GM12878 (cell line): ENCODE measurements around the gene TMIGD3. TPM values are rescaled to one million over a fixed set of nuclear protein-coding genes. Genes with fewer than 3 reads are reported as not detected.

Experiments used
- ATAC-seq: fragments of 200-7000 bp; cut with Tn5 transposase; 3 replicates; pipeline ENCODE4 v1.9.1; 2020; ENCODE audit warnings: mild to moderate bottlenecking, moderate library complexity
- BruUV-seq: library from RNA; stranded (reverse); fragments of 400-500 nt; replicated peaks from 2 replicates; lab custom pipeline; 2021; lab: Mats Ljungman, UMichigan
- CTCF ChIA-PET: fragments of 300-600 bp; sonication (Branson Sonifier 250); formaldehyde crosslinking; extraction: SDS; loops from one replicate; lab custom pipeline; 2021; ENCODE audit warnings: inconsistent platforms; lab: Yijun Ruan, JAX
- POLR2A ChIA-PET: fragments of 350-600 bp; formaldehyde crosslinking; extraction: SDS; loops from one replicate; lab custom pipeline; 2021; ENCODE audit warnings: inconsistent platforms; lab: Charles Lee
- RAD21 ChIA-PET: fragments of 300-600 bp; sonication (Branson Sonifier 250); formaldehyde crosslinking; loops from one replicate; lab custom pipeline; 2023; ENCODE audit warnings: antibody characterized with exemption; ENCODE audit not compliant: unreplicated experiment; lab: Charles Lee
- SMC1A ChIA-PET: fragments of 300-600 bp; sonication (Branson Sonifier 250); formaldehyde crosslinking; loops from one replicate; lab custom pipeline; 2023; ENCODE audit not compliant: unreplicated experiment, uncharacterized antibody; lab: Charles Lee
- DNase-seq: peaks from one replicate; pipeline ENCODE4 v3.0.0-alpha.2; 2011; ENCODE audit warnings: low read depth, low spot score
- FAIRE-seq: peaks from 3 replicates; lab custom pipeline; 2011; peaks lifted over from hg19 to GRCh38; lab: Jason Lieb, UNC
- H2AFZ ChIP-seq: 2 replicates; pipeline ENCODE4 v1.6.0; 2011; ENCODE audit warnings: low read depth, low read length, control low read depth; ENCODE audit not compliant: control insufficient read depth
- H3K27ac ChIP-seq: 2 replicates; pipeline ENCODE4 v1.5.1; 2011; ENCODE audit warnings: control low read depth; ENCODE audit not compliant: control insufficient read depth, insufficient read depth
- H3K27me3 ChIP-seq, 2 experiments: replicated peaks in 1 of 2; 2 replicates each; pipeline versions ENCODE4 v1.6.0 to v1.6.1; 2011; ENCODE audit warnings: low read length in 1 of 2; ENCODE audit not compliant: control insufficient read depth in 2 of 2, insufficient read depth in 2 of 2
- H3K36me3 ChIP-seq, 2 experiments: 2 replicates each; pipeline ENCODE4 v1.5.1; 2011; ENCODE audit warnings: low read length in 1 of 2; ENCODE audit not compliant: control insufficient read depth in 2 of 2, insufficient read depth in 2 of 2
- H3K4me1 ChIP-seq: 2 replicates; pipeline ENCODE4 v1.6.1; 2011; ENCODE audit warnings: mild to moderate bottlenecking, low read length, moderate library complexity, mixed read lengths; ENCODE audit not compliant: control insufficient read depth, insufficient read depth
- H3K4me2 ChIP-seq: 2 replicates; pipeline ENCODE4 v1.6.0; 2011; ENCODE audit warnings: control low read depth; ENCODE audit not compliant: control insufficient read depth, insufficient read depth
- H3K4me3 ChIP-seq: fragments of 200-600 bp; sonication (generic); 2 replicates; pipeline ENCODE4 v1.5.1; 2016
- H3K79me2 ChIP-seq: 2 replicates; pipeline ENCODE4 v1.6.0; 2011; ENCODE audit warnings: low read length; ENCODE audit not compliant: control insufficient read depth, insufficient read depth
- H3K9ac ChIP-seq: 2 replicates; pipeline ENCODE4 v1.8.0; 2011; ENCODE audit warnings: low read length, control low read depth, mixed read lengths; ENCODE audit not compliant: control insufficient read depth, insufficient read depth
- H3K9me3 ChIP-seq: replicated peaks from 3 replicates; pipeline ENCODE4 v1.5.1; 2011; ENCODE audit warnings: mild to moderate bottlenecking, low read length; ENCODE audit not compliant: control insufficient read depth, insufficient read depth
- H4K20me1 ChIP-seq: 2 replicates; pipeline ENCODE4 v1.6.0; 2011; ENCODE audit not compliant: control insufficient read depth, insufficient read depth
- BACH1 ChIP-seq: fragments of 450-650 bp; IDR thresholded peaks from 2 replicates; pipeline ENCODE4 v1.6.1; 2017; ENCODE audit warnings: mild to moderate bottlenecking, borderline replicate concordance
- BHLHE40 ChIP-seq, 2 experiments: fragments of 450-650 bp in 1 of 2; IDR thresholded peaks; 2 replicates each; pipeline ENCODE4 v1.6.1; 2011 to 2017; ENCODE audit warnings: low read depth in 2 of 2, borderline replicate concordance in 1 of 2, improper control_type of control experiment in 1 of 2, low read length in 1 of 2, mild to moderate bottlenecking in 1 of 2
- CBFB ChIP-seq: IDR thresholded peaks from 2 replicates; pipeline ENCODE4 v1.6.1; 2016; ENCODE audit warnings: antibody characterized with exemption, low read depth
- CBX3 ChIP-seq: fragments of 200-600 bp; sonication (generic); IDR thresholded peaks from 2 replicates; pipeline ENCODE4 v1.6.1; 2016; ENCODE audit warnings: low read depth, borderline replicate concordance
- CHD2 ChIP-seq: IDR thresholded peaks from 2 replicates; pipeline ENCODE4 v1.6.1; 2011; ENCODE audit warnings: low read depth, low read length, improper control_type of control experiment, borderline replicate concordance
- CREM ChIP-seq: IDR thresholded peaks from 2 replicates; pipeline ENCODE4 v1.6.1; 2014; ENCODE audit warnings: antibody characterized with exemption, low read depth
- HCFC1 ChIP-seq: fragments of 150-350 bp; IDR thresholded peaks from 2 replicates; pipeline ENCODE4 v1.6.1; 2014; ENCODE audit warnings: low read length
- HDAC6 ChIP-seq: fragments of 200-600 bp; sonication (generic); IDR thresholded peaks from one replicate; pipeline ENCODE4 v1.8.0; 2017; ENCODE audit warnings: antibody characterized with exemption; ENCODE audit not compliant: unreplicated experiment
- IKZF2 ChIP-seq, 2 experiments: fragments of 450-650 bp; IDR thresholded peaks; 2 replicates each; pipeline ENCODE4 v1.6.1; 2017; ENCODE audit warnings: mild to moderate bottlenecking in 2 of 2, moderate library complexity in 2 of 2
- MTA3 ChIP-seq: IDR thresholded peaks from 2 replicates; pipeline ENCODE4 v1.6.1; 2012; ENCODE audit warnings: low read length, inconsistent platforms, borderline replicate concordance
- NFXL1 ChIP-seq: fragments of 450-650 bp; IDR thresholded peaks from 2 replicates; pipeline ENCODE4 v1.6.1; 2017; ENCODE audit warnings: antibody characterized with exemption, mild to moderate bottlenecking, borderline replicate concordance
- NR2C1 ChIP-seq: fragments of 450-650 bp; IDR thresholded peaks from 2 replicates; pipeline ENCODE4 v1.6.1; 2017; ENCODE audit warnings: antibody characterized with exemption, mild to moderate bottlenecking, moderate library complexity
- NR2F1 ChIP-seq: fragments of 450-650 bp; conservative IDR thresholded peaks from 2 replicates; pipeline ENCODE4 v1.6.1; 2017; ENCODE audit warnings: mild to moderate bottlenecking
- POLR2AphosphoS2 ChIP-seq: IDR thresholded peaks from 2 replicates; pipeline ENCODE4 v1.6.1; 2011; ENCODE audit warnings: low read depth, mild to moderate bottlenecking, low read length, improper control_type of control experiment, moderate library complexity
- RAD21 ChIP-seq: IDR thresholded peaks from 2 replicates; pipeline ENCODE4 v1.6.1; 2011; ENCODE audit warnings: mild to moderate bottlenecking, low read depth, low read length, moderate library complexity; ENCODE audit not compliant: insufficient read depth
- RCOR1 ChIP-seq: conservative IDR thresholded peaks from 2 replicates; pipeline ENCODE4 v1.6.1; 2012; ENCODE audit warnings: low read depth, low read length, improper control_type of control experiment
- RUNX3 ChIP-seq: IDR thresholded peaks from 2 replicates; pipeline ENCODE4 v1.6.1; 2012; ENCODE audit warnings: low read length, inconsistent platforms
- SMC3 ChIP-seq: IDR thresholded peaks from 2 replicates; pipeline ENCODE4 v1.6.1; 2011; ENCODE audit warnings: low read length, improper control_type of control experiment, borderline replicate concordance
- TCF7 ChIP-seq: IDR thresholded peaks from 2 replicates; pipeline ENCODE4 v1.6.1; 2014; ENCODE audit warnings: antibody characterized with exemption, borderline replicate concordance
- YY1 ChIP-seq: IDR thresholded peaks from 2 replicates; pipeline ENCODE4 v1.6.1; 2011; ENCODE audit warnings: low read depth, mild to moderate bottlenecking, low read length
- ZNF384 ChIP-seq: IDR thresholded peaks from 2 replicates; pipeline ENCODE4 v1.6.1; 2012; ENCODE audit warnings: low read depth, mild to moderate bottlenecking, low read length, improper control_type of control experiment, borderline replicate concordance
- WGBS: methylation state at CpG from one replicate; pipeline ENCODE4 v1.1.6; 2016; ENCODE audit warnings: low lambda C conversion rate; ENCODE audit not compliant: insufficient replicate concordance, insufficient coverage; ENCODE audit errors: missing lambda C conversion rate; 5-methylcytosine and 5-hydroxymethylcytosine counted together
- in situ Hi-C: fragments of 300-500 bp; cut with MboI; formaldehyde crosslinking; loops from 9 replicates; pipeline ENCODE4 v1.14.3; 2018; ENCODE audit warnings: mixed read lengths
- intact Hi-C: fragments of 100-400 bp; cut with micrococcal nuclease; formaldehyde crosslinking; loops from one replicate; pipeline ENCODE4 v1.14.2; 2022; ENCODE audit not compliant: unreplicated experiment
- polyA plus RNA-seq, 11 experiments: library from polyadenylated mRNA; depleted of rRNA in 4 of 11; unstranded in 6 of 11; stranded (reverse) in 5 of 11; fragments of >200 nt; fragmentation: Nextera tagmentation in 4 of 11; fragmentation: Illumina TruSeq in 1 of 11; extraction: Ambion mirVana in 4 of 11; extraction: Trizol in 1 of 11; gene quantifications; 1 replicate in 1 of 11; 2 replicates in 10 of 11; pipeline versions ENCODE4 v1.2.1 to v1.2.3, GENCODE V29; 2011 to 2016; ENCODE audit warnings: inconsistent platforms in 2 of 11, missing spikeins in 2 of 11, low read depth in 1 of 11
- total RNA-seq, 4 experiments: library from RNA; depleted of rRNA in 3 of 4; stranded (reverse); fragments of >200 nt in 3 of 4; fragmentation: Illumina TruSeq in 1 of 4; extraction: Trizol in 1 of 4; gene quantifications; 2 replicates each; pipeline versions ENCODE4 v1.2.1 to v1.2.3, GENCODE V29; 2013 to 2021
- TF ChIP-seq, protein P1 (sequence below): fragments of 450-650 bp; conservative IDR thresholded peaks from 2 replicates; pipeline ENCODE4 v1.6.1; 2017; ENCODE audit warnings: mild to moderate bottlenecking, moderate library complexity

The TMIGD3 gene
- total and polyA plus RNA-seq, 10 of the 15 experiments (the other 5 are each of a cell fraction or from before 2014, with no cell fraction given): 0.17 TPM; not detected in 9

DNA sequence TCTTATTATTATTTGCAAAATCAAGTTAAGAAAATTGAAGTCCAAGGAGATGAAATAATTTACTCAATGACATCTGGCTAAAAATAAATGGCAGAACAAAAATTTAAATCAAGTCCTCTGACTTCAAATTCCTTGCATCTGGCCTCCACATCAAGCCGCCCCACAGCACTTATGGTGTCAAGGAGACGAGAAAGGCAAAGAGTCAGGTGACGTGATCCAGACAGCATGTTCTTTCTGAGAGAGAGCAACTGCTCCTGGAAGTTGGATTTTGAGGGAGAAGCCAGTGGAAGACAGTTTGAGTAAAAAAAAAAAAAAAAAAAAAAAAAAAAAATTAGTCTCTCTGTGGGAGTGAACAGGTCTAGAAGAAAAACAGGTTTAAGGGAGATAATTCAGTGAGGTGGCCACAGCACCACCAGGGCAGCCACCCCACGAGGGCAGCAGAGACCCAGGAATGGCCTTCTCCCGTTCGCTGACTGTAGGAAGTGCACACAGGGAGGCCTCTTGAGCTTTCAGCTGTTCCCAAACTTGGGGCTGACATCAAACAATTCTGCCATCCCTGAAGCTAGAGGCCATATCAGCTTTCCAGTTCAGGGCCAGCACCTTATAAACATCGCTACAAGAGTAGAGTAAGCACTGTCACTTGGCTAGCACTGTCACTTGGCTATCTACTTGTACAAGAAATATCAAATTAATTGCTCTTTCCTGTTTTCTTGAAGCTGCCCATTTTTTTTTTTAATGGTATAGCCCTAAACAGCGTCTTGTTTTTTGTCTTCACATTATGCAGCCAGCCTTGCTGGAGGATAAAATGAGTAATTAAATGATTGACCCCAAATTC is 21.8 kb downstream of the TMIGD3 start:
- H3K9me3 ChIP-seq: no peaks in the 10 kb centered on the region
- H3K27me3 ChIP-seq: no peaks in the 10 kb centered on the region
- RAD21 ChIA-PET: interaction anchor here (0.6 to 3.9 kb wide), 25 partner anchors 10 to 292 kb away, joined by 3 to 29 read pairs (median 4); partner anchors contain the start of genes ADORA3, TMIGD3 and WDR77
- no peaks in the 10 kb centered on the region for H4K20me1 ChIP-seq
- no peak overlapping the region for H3K9ac ChIP-seq
- H3K4me3 ChIP-seq: no peak overlapping the region
- in situ Hi-C loops (loop anchor here (5.0 to 25.0 kb wide), 2 partner anchors 266 to 881 kb away; no protein-coding TSS in a partner anchor), intact Hi-C loops (loop anchor here (1.0 to 2.0 kb wide), 4 partner anchors 27 to 288 kb away; no protein-coding TSS in a partner anchor)
- no peaks in the 10 kb centered on the region for H3K79me2 ChIP-seq
- SMC1A ChIA-PET: interaction anchor here (0.6 to 12.1 kb wide), 39 partner anchors 9 to 855 kb away, joined by 3 to 128 read pairs (median 4); partner anchors contain the start of gene DDX20
- H3K4me2 ChIP-seq: no peak overlapping the region
- H2AFZ ChIP-seq: no peak overlapping the region
- CTCF ChIA-PET: interaction anchor here (0.6 to 8.7 kb wide), 38 partner anchors 9 to 839 kb away, joined by 3 to 119 read pairs (median 5); partner anchors contain the start of genes ADORA3, INKA2 and TMIGD3
- DNase-seq (peak; percentile 48), ATAC-seq (peak; percentile 88), FAIRE-seq (peak; percentile 93)
- H3K36me3 ChIP-seq: no peaks in the 10 kb centered on the region
- BruUV-seq: no TSS peak
- H3K27ac ChIP-seq: no peak overlapping the region
- H3K4me1 ChIP-seq: peaks cover 16% of the 10 kb centered on the region
- POLR2A ChIA-PET: interaction anchor here (0.8 to 1.6 kb wide), 5 partner anchors 9 to 233 kb away, joined by 3 to 4 read pairs (median 4); no protein-coding TSS in a partner anchor
- 58% methylated on average over 8 of the region's 8 CpGs for WGBS
- TF ChIP-seq SMC3: peak; percentile 82
- TF ChIP-seq NFXL1: no peak
- no peak for TF ChIP-seq CHD2
- TF ChIP-seq RCOR1: no peak
- TF ChIP-seq POLR2AphosphoS2: no peak
- TF ChIP-seq IKZF2 (IDR thresholded peaks at IDR 0.05): no peak
- no peak for TF ChIP-seq MTA3
- no peak for TF ChIP-seq CBX3
- TF ChIP-seq BACH1: no peak
- TF ChIP-seq HDAC6: no peak
- no peak for TF ChIP-seq NR2F1
- TF ChIP-seq RUNX3: no peak
- TF ChIP-seq HCFC1: no peak
- TF ChIP-seq, protein P1, sequence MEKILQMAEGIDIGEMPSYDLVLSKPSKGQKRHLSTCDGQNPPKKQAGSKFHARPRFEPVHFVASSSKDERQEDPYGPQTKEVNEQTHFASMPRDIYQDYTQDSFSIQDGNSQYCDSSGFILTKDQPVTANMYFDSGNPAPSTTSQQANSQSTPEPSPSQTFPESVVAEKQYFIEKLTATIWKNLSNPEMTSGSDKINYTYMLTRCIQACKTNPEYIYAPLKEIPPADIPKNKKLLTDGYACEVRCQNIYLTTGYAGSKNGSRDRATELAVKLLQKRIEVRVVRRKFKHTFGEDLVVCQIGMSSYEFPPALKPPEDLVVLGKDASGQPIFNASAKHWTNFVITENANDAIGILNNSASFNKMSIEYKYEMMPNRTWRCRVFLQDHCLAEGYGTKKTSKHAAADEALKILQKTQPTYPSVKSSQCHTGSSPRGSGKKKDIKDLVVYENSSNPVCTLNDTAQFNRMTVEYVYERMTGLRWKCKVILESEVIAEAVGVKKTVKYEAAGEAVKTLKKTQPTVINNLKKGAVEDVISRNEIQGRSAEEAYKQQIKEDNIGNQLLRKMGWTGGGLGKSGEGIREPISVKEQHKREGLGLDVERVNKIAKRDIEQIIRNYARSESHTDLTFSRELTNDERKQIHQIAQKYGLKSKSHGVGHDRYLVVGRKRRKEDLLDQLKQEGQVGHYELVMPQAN: no peak
- TF ChIP-seq TCF7: no peak
- TF ChIP-seq RAD21: peak; percentile 95
- no peak for TF ChIP-seq NR2C1
- TF ChIP-seq CREM: no peak
- no peak for TF ChIP-seq CBFB
- TF ChIP-seq ZNF384: 0 out of 2 replicates have a peak, but pooled peaks have one; percentile 46
- 0 out of 4 replicates have a peak, but pooled peaks of 1 of the 2 experiments have one; percentile 13 for TF ChIP-seq BHLHE40 (IDR thresholded peaks at IDR 0.05; ENCODE audit: borderline replicate concordance in 1 of 2, low read depth in 2 of 2, low read length in 1 of 2)
- peak; percentile 58; the same call in 1 of the 2 replicates for TF ChIP-seq YY1
